Stomach (tissue), 4 donors: Measurements from ENCODE around the gene TMPRSS11F.

Experiments used
- POLR2A ChIP-seq, 4 donors: fragments of 450-650 bp; IDR thresholded peaks; one replicate each; pipeline ENCODE4 v1.6.1; 2016; ENCODE audit warnings: antibody characterized with exemption in 4 of 4, control low read depth in 2 of 4, mild to moderate bottlenecking in 1 of 4, moderate library complexity in 1 of 4
- POLR2AphosphoS5 ChIP-seq, 3 donors: sonication (generic); formaldehyde crosslinking; IDR thresholded peaks; one replicate each; pipeline ENCODE4 v1.6.1; 2016; ENCODE audit warnings: antibody characterized with exemption in 3 of 3
- TF ChIP-seq, protein P1 (sequence below), 7 experiments: fragments of 450-650 bp in 4 of 7; fragments of 200-600 bp in 3 of 7; sonication (generic) in 3 of 7; IDR thresholded peaks; one replicate each; pipeline ENCODE4 v1.5.1; 2016 to 2019; ENCODE audit warnings: antibody characterized with exemption in 7 of 7, control low read depth in 2 of 7, mild to moderate bottlenecking in 1 of 7

DNA sequence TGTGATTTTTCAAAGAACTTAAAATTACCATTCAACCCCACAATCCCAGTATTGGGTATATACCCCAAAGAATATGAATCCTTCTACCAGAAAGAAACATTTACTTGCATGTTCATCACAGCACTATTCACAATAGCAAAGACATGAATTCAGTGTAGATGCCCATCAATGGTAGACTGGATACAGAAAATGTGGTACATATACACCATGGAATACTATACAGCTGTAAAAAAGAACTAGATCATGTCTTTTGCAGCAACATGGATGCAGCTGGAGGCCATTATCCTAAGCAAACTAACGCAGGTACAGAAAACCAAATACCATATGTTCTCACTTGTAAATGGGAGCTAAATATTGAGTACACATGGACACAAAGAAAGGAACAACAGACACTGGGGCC is 34.1 kb upstream of the TMPRSS11F start:
- TF ChIP-seq, protein P1, sequence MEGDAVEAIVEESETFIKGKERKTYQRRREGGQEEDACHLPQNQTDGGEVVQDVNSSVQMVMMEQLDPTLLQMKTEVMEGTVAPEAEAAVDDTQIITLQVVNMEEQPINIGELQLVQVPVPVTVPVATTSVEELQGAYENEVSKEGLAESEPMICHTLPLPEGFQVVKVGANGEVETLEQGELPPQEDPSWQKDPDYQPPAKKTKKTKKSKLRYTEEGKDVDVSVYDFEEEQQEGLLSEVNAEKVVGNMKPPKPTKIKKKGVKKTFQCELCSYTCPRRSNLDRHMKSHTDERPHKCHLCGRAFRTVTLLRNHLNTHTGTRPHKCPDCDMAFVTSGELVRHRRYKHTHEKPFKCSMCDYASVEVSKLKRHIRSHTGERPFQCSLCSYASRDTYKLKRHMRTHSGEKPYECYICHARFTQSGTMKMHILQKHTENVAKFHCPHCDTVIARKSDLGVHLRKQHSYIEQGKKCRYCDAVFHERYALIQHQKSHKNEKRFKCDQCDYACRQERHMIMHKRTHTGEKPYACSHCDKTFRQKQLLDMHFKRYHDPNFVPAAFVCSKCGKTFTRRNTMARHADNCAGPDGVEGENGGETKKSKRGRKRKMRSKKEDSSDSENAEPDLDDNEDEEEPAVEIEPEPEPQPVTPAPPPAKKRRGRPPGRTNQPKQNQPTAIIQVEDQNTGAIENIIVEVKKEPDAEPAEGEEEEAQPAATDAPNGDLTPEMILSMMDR (IDR thresholded peaks at IDR 0.05), result no peak
- TF ChIP-seq POLR2A (IDR thresholded peaks at IDR 0.05) (no peak), POLR2AphosphoS5 (IDR thresholded peaks at IDR 0.05) (no peak)
